H1 (cell line): ENCODE measurements around the gene CRTAC1.
A peak's percentile ranks its signal among the peaks of the same experiment; 100 is the strongest.

Experiments used
- CBX8 ChIP-seq: fragments of 300-800, 300-1000 bp; sonication (generic); IDR thresholded peaks from 2 replicates; pipeline ENCODE4 v1.7.1; 2016; ENCODE audit warnings: low read depth, low read length, borderline replicate concordance
- CHD2 ChIP-seq: IDR thresholded peaks from 2 replicates; pipeline ENCODE4 v1.6.1; 2012; ENCODE audit warnings: low read length, improper control_type of control experiment
- CTCF ChIP-seq, 3 experiments: IDR thresholded peaks; 1 replicate in 2 of 3; 2 replicates in 1 of 3; pipeline versions ENCODE4 v1.5.1 to v1.6.1; 2011; ENCODE audit warnings: low read length in 3 of 3, mild to moderate bottlenecking in 3 of 3, inconsistent platforms in 2 of 3, low read depth in 1 of 3, moderate library complexity in 1 of 3; ENCODE audit not compliant: insufficient read depth in 1 of 3; ENCODE audit errors: control extremely low read depth in 1 of 3
- EP300 ChIP-seq, 2 experiments: IDR thresholded peaks; 1 replicate in 1 of 2; 2 replicates in 1 of 2; pipeline ENCODE4 v1.6.1; 2011 to 2012; ENCODE audit warnings: low read depth in 2 of 2, low read length in 2 of 2, mild to moderate bottlenecking in 2 of 2, borderline replicate concordance in 1 of 2, inconsistent platforms in 1 of 2, moderate library complexity in 1 of 2
- HDAC2 ChIP-seq, 2 experiments: fragments of 300-600 bp in 1 of 2; sonication (generic) in 1 of 2; IDR thresholded peaks; 2 replicates each; pipeline ENCODE4 v1.6.1; 2011 to 2012; ENCODE audit warnings: low read depth in 2 of 2, low read length in 2 of 2, mild to moderate bottlenecking in 2 of 2, moderate library complexity in 2 of 2, borderline replicate concordance in 1 of 2, inconsistent platforms in 1 of 2
- JUND ChIP-seq: IDR thresholded peaks from 2 replicates; pipeline ENCODE4 v1.6.1; 2011; ENCODE audit warnings: mild to moderate bottlenecking, improper control_type of control experiment, low read length
- POLR2A ChIP-seq, 2 experiments: IDR thresholded peaks; 1 replicate in 1 of 2; 2 replicates in 1 of 2; pipeline ENCODE4 v1.6.1; 2011; ENCODE audit warnings: low read depth in 2 of 2, low read length in 2 of 2, mild to moderate bottlenecking in 2 of 2; ENCODE audit errors: control extremely low read depth in 1 of 2
- POLR2AphosphoS5 ChIP-seq: IDR thresholded peaks from 2 replicates; pipeline ENCODE4 v1.6.1; 2011; ENCODE audit warnings: low read depth, low read length
- SIRT6 ChIP-seq: IDR thresholded peaks from one replicate; pipeline ENCODE4 v1.7.1; 2012; ENCODE audit warnings: low read length, inconsistent platforms
- TBP ChIP-seq: IDR thresholded peaks from 2 replicates; pipeline ENCODE4 v1.6.1; 2011; ENCODE audit warnings: low read depth, low read length, improper control_type of control experiment
- TCF12 ChIP-seq: IDR thresholded peaks from 2 replicates; pipeline ENCODE4 v1.6.1; 2011; ENCODE audit warnings: low read depth, mild to moderate bottlenecking, low read length
- ZNF274 ChIP-seq: IDR thresholded peaks from 2 replicates; pipeline ENCODE4 v1.7.0; 2012; ENCODE audit warnings: low read length, borderline replicate concordance; ENCODE audit errors: extremely low read depth
- TF ChIP-seq, protein P1 (sequence below): IDR thresholded peaks from 2 replicates; pipeline ENCODE4 v1.6.1; 2011; ENCODE audit warnings: low read length, improper control_type of control experiment

DNA sequence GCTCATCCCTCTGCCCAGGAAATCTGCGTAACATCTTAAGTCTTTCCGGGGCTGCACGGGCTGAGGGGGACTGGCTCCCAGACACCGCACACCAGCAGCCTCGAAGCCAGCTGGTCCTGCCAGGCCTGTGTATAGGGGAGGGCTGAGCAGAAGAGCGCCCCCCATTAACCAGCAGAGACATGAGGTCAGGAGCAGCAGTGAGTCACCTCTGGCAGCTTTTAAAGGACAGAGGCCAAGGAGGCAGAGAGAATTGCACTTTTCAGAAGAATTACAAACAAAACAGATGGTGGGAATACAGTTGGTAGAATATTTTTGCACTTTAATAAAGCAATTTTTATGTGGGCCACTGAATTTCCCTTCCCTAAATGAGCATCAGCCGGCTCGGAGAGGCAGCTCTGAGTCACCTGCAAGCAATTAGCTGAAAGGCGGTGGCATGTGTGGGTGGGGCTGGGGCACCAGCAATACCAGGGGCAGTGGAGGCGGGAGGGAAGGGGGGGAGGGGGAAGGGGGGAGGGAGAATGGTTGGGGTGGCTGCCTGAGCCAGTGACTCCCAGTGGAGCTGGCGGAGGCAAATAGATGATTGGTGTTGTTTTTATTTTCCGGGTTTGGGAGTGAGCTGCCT lies 141.7 kb downstream of the CRTAC1 start:
- TF ChIP-seq CTCF (IDR thresholded peaks at IDR 0.05; ENCODE audit: control extremely low read depth in 1 of 3, insufficient read depth in 1 of 3, low read depth in 1 of 3, low read length in 3 of 3) (peak in 1 of 3 experiments; percentile 3; a peak in 1 of 4 replicates), SIRT6 (no peak), HDAC2 (IDR thresholded peaks at IDR 0.05; ENCODE audit: borderline replicate concordance in 1 of 2, low read depth in 2 of 2, low read length in 2 of 2) (no peak), EP300 (IDR thresholded peaks at IDR 0.05; ENCODE audit: borderline replicate concordance in 1 of 2, low read depth in 2 of 2, low read length in 2 of 2) (no peak), TCF12 (no peak), JUND (peak; percentile 61), POLR2A (IDR thresholded peaks at IDR 0.05; ENCODE audit: control extremely low read depth in 1 of 2, low read depth in 2 of 2, low read length in 2 of 2) (no peak), ZNF274 (no peak), TBP (no peak), CHD2 (no peak), CBX8 (no peak), POLR2AphosphoS5 (no peak)
- TF ChIP-seq, protein P1, sequence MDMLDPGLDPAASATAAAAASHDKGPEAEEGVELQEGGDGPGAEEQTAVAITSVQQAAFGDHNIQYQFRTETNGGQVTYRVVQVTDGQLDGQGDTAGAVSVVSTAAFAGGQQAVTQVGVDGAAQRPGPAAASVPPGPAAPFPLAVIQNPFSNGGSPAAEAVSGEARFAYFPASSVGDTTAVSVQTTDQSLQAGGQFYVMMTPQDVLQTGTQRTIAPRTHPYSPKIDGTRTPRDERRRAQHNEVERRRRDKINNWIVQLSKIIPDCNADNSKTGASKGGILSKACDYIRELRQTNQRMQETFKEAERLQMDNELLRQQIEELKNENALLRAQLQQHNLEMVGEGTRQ: no peak
